B cell (primary cell): Measurements from ENCODE around the gene PRDM2. TPM values are rescaled to one million over a fixed set of nuclear protein-coding genes. Genes with fewer than 3 reads are reported as not detected.

Source experiments
- ATAC-seq: fragments of 200-7000 bp; cut with Tn5 transposase; one replicate; pipeline ENCODE4 v1.10.0; 2021; ENCODE audit warnings: low read depth, mild to moderate bottlenecking, moderate number of reproducible peaks, moderate library complexity
- CTCF ChIA-PET: fragments of 350-600 bp; sonication (Branson Sonifier 250); formaldehyde crosslinking; loops from one replicate; lab custom pipeline; 2021; ENCODE audit warnings: antibody characterized with exemption, inconsistent platforms; lab: Charles Lee
- POLR2A ChIA-PET: fragments of 350-600 bp; sonication (Branson Sonifier 250); formaldehyde crosslinking; loops from one replicate; lab custom pipeline; 2021; ENCODE audit warnings: antibody characterized with exemption; lab: Charles Lee
- DNase-seq: peaks from one replicate; pipeline ENCODE4 v3.0.0; 2013
- H2AFZ ChIP-seq: 2 replicates; pipeline ENCODE4 v1.6.1; 2012; ENCODE audit warnings: mild to moderate bottlenecking, low read depth, low read length; ENCODE audit not compliant: insufficient read depth, poor library complexity, severe bottlenecking
- H3K27ac ChIP-seq, 2 donors: 1 replicate in 1 of 2; 2 replicates in 1 of 2; pipeline ENCODE4 v1.5.1; 2012 to 2013; ENCODE audit warnings: low read length in 2 of 2, mild to moderate bottlenecking in 2 of 2, moderate library complexity in 1 of 2
- H3K27me3 ChIP-seq, 4 experiments: fragments of 200-600 bp in 1 of 4; sonication (generic) in 1 of 4; replicated peaks in 1 of 4; 1 replicate in 2 of 4; 2 replicates in 2 of 4; pipeline versions ENCODE4 v1.6.1 to v1.7.0; 2013 to 2016; ENCODE audit warnings: low read length in 3 of 4, mild to moderate bottlenecking in 2 of 4, mixed read lengths in 1 of 4, moderate library complexity in 1 of 4; ENCODE audit not compliant: insufficient read depth in 4 of 4, control insufficient read depth in 3 of 4; ENCODE audit errors: control extremely low read depth in 1 of 4
- H3K36me3 ChIP-seq, 2 experiments: replicated peaks in 1 of 2; 1 replicate in 1 of 2; 2 replicates in 1 of 2; pipeline versions ENCODE4 v1.6.1 to v1.7.1; 2013; ENCODE audit warnings: low read length in 1 of 2; ENCODE audit not compliant: insufficient read depth in 2 of 2, control insufficient read depth in 1 of 2; ENCODE audit errors: control extremely low read depth in 1 of 2, extremely low read depth in 1 of 2
- H3K4me1 ChIP-seq, 2 donors: fragments of 200-600 bp in 1 of 2; sonication (generic) in 1 of 2; 1 replicate in 1 of 2; 2 replicates in 1 of 2; pipeline versions ENCODE4 v1.5.1 to v1.6.1; 2013 to 2017; ENCODE audit warnings: low read length in 2 of 2; ENCODE audit not compliant: control insufficient read depth in 2 of 2, insufficient read depth in 2 of 2
- H3K4me2 ChIP-seq: replicated peaks from 2 replicates; pipeline ENCODE3; 2012; ENCODE audit warnings: mild to moderate bottlenecking, low read depth, low read length; ENCODE audit not compliant: poor library complexity, severe bottlenecking
- H3K4me3 ChIP-seq, 5 experiments: fragments of 200-600 bp in 1 of 5; sonication (generic) in 1 of 5; 1 replicate in 3 of 5; 2 replicates in 2 of 5; pipeline versions ENCODE4 v1.5.1 to v1.7.0; 2011 to 2016; ENCODE audit warnings: low read length in 4 of 5, mild to moderate bottlenecking in 4 of 5, low read depth in 2 of 5, control low read depth in 1 of 5, moderate library complexity in 1 of 5; ENCODE audit not compliant: insufficient read depth in 1 of 5; ENCODE audit errors: control extremely low read depth in 1 of 5, extremely low read depth in 1 of 5
- H3K79me2 ChIP-seq: fragments of 200-600 bp; sonication (generic); one replicate; pipeline ENCODE4 v1.6.0; 2016; ENCODE audit warnings: low read length; ENCODE audit not compliant: control insufficient read depth, insufficient read depth
- H3K9ac ChIP-seq: fragments of 200-600 bp; sonication (generic); 2 replicates; pipeline ENCODE4 v1.6.1; 2017; ENCODE audit warnings: mild to moderate bottlenecking, low read length, moderate library complexity
- H3K9me3 ChIP-seq, 3 donors: one replicate each; pipeline versions ENCODE4 v1.6.1 to v1.7.1; 2013; ENCODE audit warnings: low read length in 2 of 3; ENCODE audit not compliant: control insufficient read depth in 2 of 3, insufficient read depth in 1 of 3; ENCODE audit errors: control extremely low read depth in 1 of 3
- H4K20me1 ChIP-seq: 2 replicates; pipeline ENCODE4 v1.6.0; 2012; ENCODE audit warnings: mild to moderate bottlenecking, low read length; ENCODE audit not compliant: insufficient read depth, control insufficient read depth, poor library complexity, severe bottlenecking
- H3K27ac Mint-ChIP-seq: one replicate; pipeline ENCODE4 v1.8.0; 2021; ENCODE audit warnings: mixed read lengths
- H3K27me3 Mint-ChIP-seq: one replicate; pipeline ENCODE4 v1.8.0; 2021; ENCODE audit warnings: mixed read lengths
- H3K4me1 Mint-ChIP-seq: one replicate; pipeline ENCODE4 v1.8.0; 2021; ENCODE audit warnings: mixed read lengths
- H3K4me3 Mint-ChIP-seq: one replicate; pipeline ENCODE4 v1.8.0; 2021; ENCODE audit warnings: mixed read lengths
- H3K9me3 Mint-ChIP-seq: one replicate; pipeline ENCODE4 v1.8.0; 2022; ENCODE audit warnings: mixed read lengths; ENCODE audit not compliant: insufficient read depth
- CTCF ChIP-seq: fragments of 200-600 bp; IDR thresholded peaks from one replicate; pipeline ENCODE4 v1.8.0; 2022; ENCODE audit warnings: antibody characterized with exemption, mild to moderate bottlenecking
- EZH2 ChIP-seq: IDR thresholded peaks from 2 replicates; pipeline ENCODE4 v1.6.1; 2012; ENCODE audit warnings: borderline replicate concordance, low read depth, mild to moderate bottlenecking, moderate library complexity, low read length; ENCODE audit not compliant: insufficient read depth, poor library complexity, severe bottlenecking
- WGBS: methylation state at CpG from one replicate; pipeline ENCODE4 v1.1.5; 2013; ENCODE audit warnings: missing lambda C conversion rate; ENCODE audit not compliant: insufficient coverage; 5-methylcytosine and 5-hydroxymethylcytosine counted together
- intact Hi-C: fragments of 100-400 bp; cut with micrococcal nuclease; formaldehyde crosslinking; loops from one replicate; pipeline ENCODE4 v1.10.0; 2022
- polyA plus RNA-seq: library from polyadenylated mRNA; depleted of rRNA; stranded (reverse); fragments of >200 nt; gene quantifications from 2 replicates; pipeline ENCODE4 v1.2.3, GENCODE V29; 2012
- total RNA-seq, 2 donors: library from RNA; stranded (reverse); fragments of 120-200 nt in 1 of 2; gene quantifications; 1 replicate in 1 of 2; 2 replicates in 1 of 2; pipeline versions ENCODE4 v1.2.3 to v1.2.4, GENCODE V29; 2013 to 2022

The PRDM2 gene
- total and polyA plus RNA-seq, 2 donors (not counting 1 experiment from before 2014, with no cell fraction given): 50.1 to 432 TPM

GRCh38 chr1:13703558-13704490 is 3.8 kb downstream of the PRDM2 start:
- H3K36me3 ChIP-seq: peaks cover 0 to 10% of the 10 kb centered on the region in 2 experiments
- Mint-ChIP-seq H3K27me3 (no peaks in the 10 kb centered on the region), H3K9me3 (peaks cover 3% of the 10 kb centered on the region), H3K4me1 (peaks cover 78% of the 10 kb centered on the region), H3K27ac (peak overlapping the region; percentile 99), H3K4me3 (peak overlapping the region; percentile 96)
- no peaks in the 10 kb centered on the region for H4K20me1 ChIP-seq
- peak overlapping the region; percentile 73 for H3K4me2 ChIP-seq
- peak overlapping the region; percentile 70 for H3K9ac ChIP-seq
- WGBS: 93% methylated on average over 3 of the region's 9 CpGs
- intact Hi-C loops: loop anchor here (1.0 to 2.0 kb wide), 3 partner anchors 9 to 61 kb away; no protein-coding TSS in a partner anchor
- no peaks in the 10 kb centered on the region for H3K27me3 ChIP-seq
- no peak overlapping the region for H2AFZ ChIP-seq
- TF ChIP-seq EZH2 (no peak), CTCF (peak; percentile 39)
- ChIA-PET CTCF (interaction anchor here (1.0 to 19.9 kb wide), 5 partner anchors 9 to 45 kb away, joined by 5 to 339 read pairs (median 19); no protein-coding TSS in a partner anchor), POLR2A (interaction anchor here (1.1 to 4.7 kb wide), 2 partner anchors 25 to 36 kb away, joined by 6 to 84 read pairs; no protein-coding TSS in a partner anchor)
- H3K4me1 ChIP-seq: peaks cover 77 to 79% of the 10 kb centered on the region in 2 donors
- no peak for ATAC-seq
- H3K9me3 ChIP-seq: no peaks in the 10 kb centered on the region
- no peak for DNase-seq
- peaks cover 83% of the 10 kb centered on the region for H3K79me2 ChIP-seq
- peak overlapping the region; percentile 95 to 98 for H3K27ac ChIP-seq
- H3K4me3 ChIP-seq: peak overlapping the region in 2 of 5 experiments; percentile 31 to 57
